Heart right ventricle (tissue), 16 donors: ENCODE results near the gene SETBP1. TPM values are rescaled to one million over a fixed set of nuclear protein-coding genes. Genes with fewer than 3 reads are reported as not detected.

Source experiments
- ATAC-seq, 8 donors: fragments of 200-7000 bp; cut with Tn5 transposase; one replicate each; pipeline ENCODE4 v1.9.1; 2020; ENCODE audit warnings: mild to moderate bottlenecking in 8 of 8, moderate library complexity in 8 of 8, moderate number of reproducible peaks in 1 of 8
- DNase-seq, 2 donors: peaks; one replicate each; pipeline ENCODE4 v3.0.0-alpha.2; 2020
- H3K27ac ChIP-seq, 10 donors: fragments of 200-600 bp; sonication (generic) in 2 of 10; one replicate each; pipeline versions ENCODE4 v1.5.0 to v1.8.0; 2020 to 2022; ENCODE audit warnings: mild to moderate bottlenecking in 3 of 10
- H3K27me3 ChIP-seq, 7 donors: fragments of 200-600 bp; one replicate each; pipeline ENCODE4 v1.8.0; 2021 to 2022; ENCODE audit warnings: mild to moderate bottlenecking in 2 of 7
- H3K36me3 ChIP-seq, 9 donors: fragments of 200-600 bp; sonication (generic) in 1 of 9; one replicate each; pipeline versions ENCODE4 v1.5.0 to v1.8.0; 2020 to 2022; ENCODE audit warnings: mild to moderate bottlenecking in 2 of 9
- H3K4me1 ChIP-seq, 9 donors: fragments of 200-600 bp; sonication (generic) in 1 of 9; one replicate each; pipeline versions ENCODE4 v1.5.0 to v1.8.0; 2020 to 2022; ENCODE audit warnings: mild to moderate bottlenecking in 4 of 9
- H3K4me3 ChIP-seq, 10 donors: fragments of 200-600 bp; sonication (generic) in 2 of 10; one replicate each; pipeline versions ENCODE4 v1.5.0 to v1.8.0; 2020 to 2022; ENCODE audit warnings: mild to moderate bottlenecking in 7 of 10, moderate library complexity in 2 of 10
- H3K9me3 ChIP-seq, 11 donors: fragments of 200-600 bp in 10 of 11; sonication (generic) in 2 of 11; one replicate each; pipeline versions ENCODE4 v1.5.0 to v1.8.0; 2013 to 2022; ENCODE audit warnings: mild to moderate bottlenecking in 2 of 11, control low read depth in 1 of 11, moderate library complexity in 1 of 11
- WGBS, 2 donors: extraction: QIAGEN DNeasy Blood & Tissue Kit; methylation state at CpG; one replicate each; pipeline ENCODE4 v1.1.7; 2013; ENCODE audit warnings: inconsistent platforms in 1 of 2; 5-methylcytosine and 5-hydroxymethylcytosine counted together
- intact Hi-C, 10 donors: fragments of 100-400 bp; cut with DNase I; formaldehyde crosslinking; loops; one replicate each; pipeline versions ENCODE4 v1.11.1 to v1.14.2; 2022
- polyA plus RNA-seq, 2 donors: library from polyadenylated mRNA; stranded (reverse); fragments of 200-250 nt; gene quantifications; one replicate each; pipeline ENCODE4 v1.2.3, GENCODE V29; 2013
- total RNA-seq, 10 donors: library from RNA; stranded (reverse); fragmentation: NEBNext Ultra II Directional in 3 of 10; extraction: Animal tissue kit (Norgen Biotek cat#: 25700) in 3 of 10; gene quantifications; one replicate each; pipeline versions ENCODE4 v1.2.1 to v1.2.4, GENCODE V29; 2021 to 2023
- TF ChIP-seq, protein P1 (sequence below), 9 donors: fragments of 200-600 bp; sonication (generic) in 2 of 9; IDR thresholded peaks; one replicate each; pipeline versions ENCODE4 v1.5.0 to v1.8.0; 2021 to 2022; ENCODE audit warnings: antibody characterized with exemption in 9 of 9, mild to moderate bottlenecking in 5 of 9, moderate library complexity in 1 of 9
- donor health status: Arrhythmogenic right ventricular cardiomyopathy.
- donor health status: ischemic (EF 13 %, LVEDD 7.1; RV severe dilation, severe dysfunction).
- donor health status: healthy with polysubstance abuse.
- donor health status: DM: no; HTN: yes; CAD: no.
- donor health status: DM: no; HTN: no; CAD: no.
- donor health status: ischemic (EF 25% LVEDD 6.9; RV normal size, moderate dysfunction).
- donor health status: ischemic (EF 25% LVEDD 5.7; RV mildly dilated, moderate dysfunction).
- donor health status: healthy.
- donor health status: DM: yes; HTN: yes; CAD: no.
- donor health status: Ischemic cardiomyopathy.
- donor health status: ischemic (EF 35%, LVEDD 5.7; RV mildly dilated, moderate dysfunction).
- donor health status: nonischemic (EF 11% LVEDD 7.7; RV severe dilation, severe dysfunction).
- donor health status: DM: yes; HTN: yes; CAD: no.
- donor health status: PGD.
- donor health status: ischemic (EF 29% LVEDD 5.4; RV normal size, mild dysfunction).
- donor health status: nonischemic (EF 23%, LVEDD 6.1; RV moderate dilation, normal function).

Gene SETBP1
- total and polyA plus RNA-seq, 12 donors = 0.71 to 12.2 (median 6.1) TPM

DNA sequence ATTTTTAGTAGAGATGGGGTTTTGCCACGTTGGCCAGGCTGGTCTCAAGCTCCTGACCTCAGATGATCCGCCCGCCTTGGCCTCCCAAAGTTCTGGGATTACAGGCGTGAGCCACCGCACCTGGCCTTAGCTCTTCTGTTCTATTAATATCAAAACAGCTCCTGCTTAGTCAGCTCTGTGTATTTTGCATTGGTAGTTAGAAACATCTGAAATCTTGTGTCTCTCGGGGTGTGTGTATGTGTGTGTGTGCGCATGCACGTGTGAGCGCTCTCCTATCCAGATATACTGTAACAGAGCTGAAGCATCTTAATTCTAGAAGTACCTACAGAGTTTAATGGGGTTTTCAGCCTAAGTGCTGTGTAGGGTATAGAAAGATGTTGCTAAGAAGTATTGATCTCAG is 33.7 kb downstream of the SETBP1 start:
- intact Hi-C loops = no loop called here
- 94 to 97% methylated on average over 9 of the region's 9 CpGs for WGBS, 2 donors
- H3K36me3 ChIP-seq = peaks cover 0 to 11% (median 0%) of the 10 kb centered on the region in 9 donors
- H3K27ac ChIP-seq = no peak overlapping the region
- TF ChIP-seq, protein P1, sequence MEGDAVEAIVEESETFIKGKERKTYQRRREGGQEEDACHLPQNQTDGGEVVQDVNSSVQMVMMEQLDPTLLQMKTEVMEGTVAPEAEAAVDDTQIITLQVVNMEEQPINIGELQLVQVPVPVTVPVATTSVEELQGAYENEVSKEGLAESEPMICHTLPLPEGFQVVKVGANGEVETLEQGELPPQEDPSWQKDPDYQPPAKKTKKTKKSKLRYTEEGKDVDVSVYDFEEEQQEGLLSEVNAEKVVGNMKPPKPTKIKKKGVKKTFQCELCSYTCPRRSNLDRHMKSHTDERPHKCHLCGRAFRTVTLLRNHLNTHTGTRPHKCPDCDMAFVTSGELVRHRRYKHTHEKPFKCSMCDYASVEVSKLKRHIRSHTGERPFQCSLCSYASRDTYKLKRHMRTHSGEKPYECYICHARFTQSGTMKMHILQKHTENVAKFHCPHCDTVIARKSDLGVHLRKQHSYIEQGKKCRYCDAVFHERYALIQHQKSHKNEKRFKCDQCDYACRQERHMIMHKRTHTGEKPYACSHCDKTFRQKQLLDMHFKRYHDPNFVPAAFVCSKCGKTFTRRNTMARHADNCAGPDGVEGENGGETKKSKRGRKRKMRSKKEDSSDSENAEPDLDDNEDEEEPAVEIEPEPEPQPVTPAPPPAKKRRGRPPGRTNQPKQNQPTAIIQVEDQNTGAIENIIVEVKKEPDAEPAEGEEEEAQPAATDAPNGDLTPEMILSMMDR (IDR thresholded peaks at IDR 0.05) = no peak
- ATAC-seq (no peak), DNase-seq (no peak)
- H3K27me3 ChIP-seq = peaks cover 0 to 51% (median 0%) of the 10 kb centered on the region in 7 donors
- H3K4me3 ChIP-seq = no peak overlapping the region
- H3K9me3 ChIP-seq = no peaks in the 10 kb centered on the region
- peaks cover 0 to 21% (median 4%) of the 10 kb centered on the region in 9 donors for H3K4me1 ChIP-seq

DNA sequence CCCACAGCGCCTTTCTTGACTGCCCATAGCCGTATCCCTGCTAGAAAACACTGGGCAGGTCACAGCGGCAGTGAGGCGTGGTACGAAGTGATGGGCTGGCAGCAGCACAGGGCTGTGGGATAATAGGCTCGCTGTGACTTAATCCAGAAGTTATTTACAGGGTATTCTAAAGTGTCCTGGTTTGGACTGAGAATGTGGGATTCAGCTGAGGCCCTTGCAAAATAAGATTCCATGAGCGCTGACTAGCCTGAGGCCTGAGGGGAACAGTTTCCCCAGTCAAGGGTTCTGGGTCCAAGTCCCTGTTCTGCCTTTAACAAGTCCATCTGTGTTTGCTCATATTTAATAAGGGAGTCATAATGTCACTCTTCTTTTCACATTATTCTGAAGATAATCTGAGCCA is 34.6 kb downstream of the SETBP1 start:
- Histone ChIP-seq H3K36me3 (peaks cover 0 to 11% (median 0%) of the 10 kb centered on the region in 9 donors), H3K27ac (peak overlapping the region in 2 of 10 donors; percentile 10 to 20), H3K27me3 (peaks cover 0 to 60% (median 0%) of the 10 kb centered on the region in 7 donors), H3K4me3 (no peak overlapping the region), H3K9me3 (no peaks in the 10 kb centered on the region), H3K4me1 (peaks cover 0 to 16% (median 2%) of the 10 kb centered on the region in 9 donors)
- intact Hi-C loops = no loop called here
- peak in 7 of 8 donors; percentile 16 to 85 (median 38) for ATAC-seq
- 84 to 93% methylated on average over 7 of the region's 7 CpGs for WGBS, 2 donors
- TF ChIP-seq, protein P1 (IDR thresholded peaks at IDR 0.05) = no peak
- DNase-seq = no peak

DNA sequence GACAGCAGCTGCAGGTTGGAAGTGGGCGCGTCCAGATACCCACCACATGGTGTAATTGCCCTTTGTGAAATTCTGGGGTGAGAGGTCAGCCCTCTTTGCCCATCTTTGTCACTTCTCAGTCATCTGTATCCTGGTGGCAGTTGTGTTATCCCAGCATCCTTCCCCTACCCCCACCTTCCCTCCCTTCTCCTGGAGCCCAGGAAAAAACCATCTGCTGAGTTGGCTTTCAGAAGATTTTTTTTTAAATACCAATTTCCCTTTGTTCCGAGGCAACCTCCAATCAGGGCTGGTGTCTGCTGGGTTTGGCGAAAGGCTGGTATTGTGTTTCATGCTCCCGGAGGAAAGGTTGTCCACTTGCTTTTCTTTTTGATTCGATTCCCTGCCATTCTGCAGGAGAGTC is 35.2 kb downstream of the SETBP1 start:
- H3K27ac ChIP-seq = peak overlapping the region in 2 of 10 donors; percentile 10 to 20
- DNase-seq (no peak), ATAC-seq (no peak)
- TF ChIP-seq, protein P1 (IDR thresholded peaks at IDR 0.05) = no peak
- H3K4me1 ChIP-seq = peaks cover 0 to 16% (median 0%) of the 10 kb centered on the region in 9 donors
- peaks cover 0 to 11% (median 0%) of the 10 kb centered on the region in 9 donors for H3K36me3 ChIP-seq
- no peak overlapping the region for H3K4me3 ChIP-seq
- H3K9me3 ChIP-seq = no peaks in the 10 kb centered on the region
- 90 to 91% methylated on average over 6 of the region's 6 CpGs for WGBS, 2 donors
- intact Hi-C loops = no loop called here
- H3K27me3 ChIP-seq = peaks cover 0 to 66% (median 0%) of the 10 kb centered on the region in 7 donors

DNA sequence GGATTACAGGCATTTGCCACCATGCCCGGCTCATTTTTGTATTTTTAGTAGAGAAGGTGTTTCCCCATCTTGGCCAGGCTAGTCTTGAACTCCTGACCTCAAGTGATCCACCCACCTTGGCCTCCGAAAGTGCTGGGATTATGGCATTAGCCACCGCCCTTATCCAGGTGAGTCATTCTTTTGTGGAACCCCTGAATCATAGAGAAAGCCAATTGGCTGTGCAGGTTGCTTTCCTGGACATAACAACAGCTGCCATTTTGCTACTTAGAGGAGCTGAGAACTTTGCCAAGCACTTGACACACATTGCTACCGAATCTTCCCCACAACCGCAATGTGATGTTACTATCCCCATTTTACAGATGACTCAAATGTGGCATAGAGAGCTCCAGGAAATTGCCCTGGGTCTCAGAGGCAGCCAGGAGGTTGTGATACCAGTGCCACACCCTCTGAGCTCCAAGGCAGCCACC is 36.0 kb downstream of the SETBP1 start:
- DNase-seq (no peak), ATAC-seq (no peak)
- H3K4me3 ChIP-seq = no peak overlapping the region
- intact Hi-C loops = no loop called here
- H3K9me3 ChIP-seq = no peaks in the 10 kb centered on the region
- peaks cover 0 to 75% (median 0%) of the 10 kb centered on the region in 7 donors for H3K27me3 ChIP-seq
- H3K27ac ChIP-seq = no peak overlapping the region
- 96% methylated on average over 5 of the region's 5 CpGs for WGBS, 2 donors
- H3K36me3 ChIP-seq = peaks cover 0 to 11% (median 0%) of the 10 kb centered on the region in 9 donors
- TF ChIP-seq, protein P1 (IDR thresholded peaks at IDR 0.05) = no peak
- H3K4me1 ChIP-seq = peaks cover 0 to 16% (median 0%) of the 10 kb centered on the region in 9 donors
